ENCODE results near the gene ODAD2.

The ODAD2 gene

GRCh38 chr10:27844223-27844622, 154.7 kb downstream of the ODAD2 start:
- DNase-seq (ENCODE audit: low read depth in 2 of 2), result no peak

DNA sequence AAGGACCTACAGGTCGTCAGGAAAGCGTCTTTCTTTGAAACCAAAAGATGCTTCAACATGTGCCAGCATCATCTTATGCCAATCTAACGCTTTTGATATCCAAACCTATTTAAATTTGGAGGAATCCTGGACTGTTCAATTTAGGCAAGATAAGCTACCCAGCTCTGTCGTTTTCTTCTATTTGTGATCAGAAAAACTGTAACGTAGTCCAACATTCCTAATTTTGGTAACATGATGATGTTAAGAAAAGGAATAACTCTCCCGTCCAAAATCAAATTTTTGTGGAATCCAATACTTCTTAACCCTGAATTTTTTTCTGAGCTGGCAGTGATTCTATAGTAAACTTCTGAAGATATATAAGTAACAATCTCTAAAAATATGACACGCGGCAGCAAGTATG, 160.0 kb downstream of the ODAD2 start:
- no peak for DNase-seq (ENCODE audit: low read depth in 2 of 2)

- no peak for DNase-seq (ENCODE audit: low read depth in 2 of 2)
Observed at GRCh38 chr10:27838361-27838760, 160.5 kb downstream of the ODAD2 start.

- no peak for DNase-seq (ENCODE audit: low read depth in 2 of 2)
Observed at GRCh38 chr10:27834476-27834875, 164.4 kb downstream of the ODAD2 start.

DNA sequence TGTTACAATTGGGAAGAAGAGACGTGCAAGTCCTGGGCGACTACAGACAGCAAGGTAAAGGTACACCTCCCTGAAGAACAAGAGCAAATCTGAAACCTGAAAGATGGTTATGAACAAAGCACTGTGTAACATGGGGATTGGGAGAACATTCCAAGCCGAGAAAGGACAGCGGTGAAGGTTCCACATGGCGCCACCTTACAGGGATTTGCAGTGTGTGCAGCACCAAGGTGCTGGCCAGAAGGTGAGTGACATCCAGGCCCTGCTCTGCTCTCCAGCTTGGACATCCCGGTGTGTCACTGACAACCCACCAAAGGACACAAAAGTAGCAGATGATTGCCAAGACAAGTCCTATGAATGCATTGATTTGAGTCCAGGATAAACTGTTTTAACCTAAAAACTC, 165.1 kb downstream of the ODAD2 start:
- DNase-seq (ENCODE audit: low read depth in 2 of 2), result no peak

GRCh38 chr10:27832826-27833225, 166.1 kb downstream of the ODAD2 start:
- no peak for DNase-seq (ENCODE audit: low read depth in 2 of 2)

DNA sequence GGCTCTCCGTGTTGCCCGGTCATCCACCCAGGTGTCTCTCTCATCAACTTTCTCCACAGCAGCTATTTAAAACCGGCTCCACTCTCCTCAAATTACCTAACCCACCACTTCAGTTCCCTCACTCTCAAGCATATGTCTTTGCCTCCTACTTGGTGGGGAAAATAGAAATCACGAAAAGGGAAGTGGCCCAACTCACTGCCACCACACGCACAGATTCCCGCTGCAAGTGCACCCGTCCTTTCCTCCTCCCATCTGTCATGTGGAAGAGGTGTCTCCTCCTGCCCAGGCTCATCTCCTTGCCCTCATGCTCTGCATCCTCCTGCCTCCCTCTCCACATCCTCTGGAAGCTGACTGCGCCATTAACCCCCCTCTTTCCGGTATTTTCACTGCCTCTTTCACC, 172.5 kb downstream of the ODAD2 start:
- DNase-seq (ENCODE audit: low read depth in 2 of 2), result no peak

- DNase-seq (ENCODE audit: low read depth in 2 of 2), result no peak
Observed at GRCh38 chr10:27822301-27822700, 176.6 kb downstream of the ODAD2 start.

- DNase-seq (ENCODE audit: low read depth in 2 of 2), result no peak
Observed at GRCh38 chr10:27820637-27821036, 178.2 kb downstream of the ODAD2 start.

- no peak for DNase-seq (ENCODE audit: low read depth in 2 of 2)
Observed at GRCh38 chr10:27819781-27820531, 178.9 kb downstream of the ODAD2 start.

GRCh38 chr10:27816320-27816719, 182.6 kb downstream of the ODAD2 start:
- no peak for DNase-seq (ENCODE audit: low read depth in 2 of 2)

DNA sequence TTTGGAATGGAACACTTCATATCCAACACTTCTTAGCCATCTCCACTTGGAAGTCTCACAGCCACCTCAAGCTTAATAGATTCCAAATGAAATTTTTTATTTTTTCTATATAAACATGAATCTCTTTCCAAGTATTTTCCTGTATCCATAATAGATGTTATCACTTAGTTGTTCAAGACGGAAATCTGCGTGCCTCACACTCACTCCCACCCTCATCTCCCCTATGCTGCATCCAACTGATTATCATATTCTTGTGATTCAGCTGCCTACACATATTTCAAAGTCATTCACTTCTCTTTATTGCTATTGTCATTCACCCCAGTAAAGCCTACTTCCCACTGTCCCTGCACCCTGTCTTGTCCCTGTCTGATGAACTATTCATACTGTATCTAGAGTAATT, 183.0 kb downstream of the ODAD2 start:
- no peak for DNase-seq (ENCODE audit: low read depth in 2 of 2)

GRCh38 chr10:27815261-27815660, 183.6 kb downstream of the ODAD2 start:
- no peak for DNase-seq (ENCODE audit: low read depth in 2 of 2)

DNA sequence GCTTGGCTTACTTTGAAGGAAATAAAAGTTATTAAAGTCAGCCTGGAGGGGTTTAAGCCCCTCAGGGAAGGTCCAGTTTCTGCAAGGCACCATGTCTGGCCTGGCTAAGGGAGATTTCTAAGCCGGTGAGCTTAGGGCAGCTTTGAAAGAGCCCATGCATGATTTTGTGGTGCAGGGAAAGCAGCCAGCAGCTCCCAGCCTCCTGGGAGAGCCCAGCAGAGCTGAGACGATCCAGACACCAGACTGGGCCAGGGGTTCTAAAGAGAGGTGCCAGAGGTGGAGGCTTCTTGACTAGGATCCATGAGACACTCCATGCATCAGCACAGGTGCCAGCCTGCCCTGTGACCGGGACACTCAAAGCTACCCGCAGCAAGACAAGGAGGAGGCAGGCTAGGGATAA, 193.7 kb downstream of the ODAD2 start:
- no peak for DNase-seq (ENCODE audit: low read depth in 2 of 2)

DNA sequence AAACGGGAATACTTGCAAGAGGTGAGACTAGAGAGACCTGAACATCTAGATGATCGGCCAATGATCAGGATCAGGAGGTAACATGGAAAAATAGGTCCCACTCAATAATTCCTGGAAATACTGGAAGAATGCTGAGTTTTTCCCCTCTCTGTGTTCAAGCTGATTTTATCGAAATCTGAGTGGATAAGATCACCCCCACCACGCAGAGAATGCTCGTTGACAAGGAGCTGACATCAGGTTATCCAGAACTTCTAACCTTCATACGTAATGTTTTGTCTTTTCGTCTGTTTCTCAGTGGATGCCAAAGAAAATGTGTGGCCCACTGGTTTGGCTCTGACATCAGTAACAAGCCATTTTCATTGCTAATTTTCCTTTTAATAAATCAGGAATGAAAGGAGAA, 194.7 kb downstream of the ODAD2 start:
- no peak for DNase-seq (ENCODE audit: low read depth in 2 of 2)

GRCh38 chr10:27801171-27801785, 197.6 kb downstream of the ODAD2 start:
- DNase-seq (ENCODE audit: low read depth in 2 of 2), result no peak

GRCh38 chr10:27799046-27799445, 199.8 kb downstream of the ODAD2 start:
- no peak for DNase-seq (ENCODE audit: low read depth in 2 of 2)

GRCh38 chr10:27794157-27794556, 204.7 kb downstream of the ODAD2 start:
- DNase-seq (ENCODE audit: low read depth in 2 of 2), result no peak

- DNase-seq (ENCODE audit: low read depth in 2 of 2), result no peak
Observed at GRCh38 chr10:27792216-27792615, 206.7 kb downstream of the ODAD2 start.

GRCh38 chr10:27784272-27784671, 214.6 kb downstream of the ODAD2 start:
- no peak for DNase-seq (ENCODE audit: low read depth in 2 of 2)

DNA sequence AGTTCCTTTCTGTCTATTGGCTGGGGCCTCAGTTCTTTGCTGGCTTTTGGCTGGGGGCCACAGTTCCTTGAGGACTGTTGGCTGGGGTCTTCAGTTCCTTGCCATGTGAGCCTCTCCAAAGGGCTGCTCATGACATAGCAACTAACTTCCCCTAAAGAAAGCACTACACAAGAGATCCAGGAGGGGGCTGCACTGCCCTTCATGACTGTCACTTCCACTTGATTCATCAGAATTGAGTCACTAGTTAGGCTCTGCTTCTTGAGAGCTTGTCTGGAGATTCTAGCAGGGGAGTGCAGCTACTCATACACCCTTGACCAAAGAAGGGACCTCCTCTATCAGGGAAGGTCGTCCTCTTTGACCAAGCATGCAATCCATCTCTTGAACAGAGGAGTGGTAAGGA, 215.2 kb downstream of the ODAD2 start:
- no peak for DNase-seq (ENCODE audit: low read depth in 2 of 2)

DNA sequence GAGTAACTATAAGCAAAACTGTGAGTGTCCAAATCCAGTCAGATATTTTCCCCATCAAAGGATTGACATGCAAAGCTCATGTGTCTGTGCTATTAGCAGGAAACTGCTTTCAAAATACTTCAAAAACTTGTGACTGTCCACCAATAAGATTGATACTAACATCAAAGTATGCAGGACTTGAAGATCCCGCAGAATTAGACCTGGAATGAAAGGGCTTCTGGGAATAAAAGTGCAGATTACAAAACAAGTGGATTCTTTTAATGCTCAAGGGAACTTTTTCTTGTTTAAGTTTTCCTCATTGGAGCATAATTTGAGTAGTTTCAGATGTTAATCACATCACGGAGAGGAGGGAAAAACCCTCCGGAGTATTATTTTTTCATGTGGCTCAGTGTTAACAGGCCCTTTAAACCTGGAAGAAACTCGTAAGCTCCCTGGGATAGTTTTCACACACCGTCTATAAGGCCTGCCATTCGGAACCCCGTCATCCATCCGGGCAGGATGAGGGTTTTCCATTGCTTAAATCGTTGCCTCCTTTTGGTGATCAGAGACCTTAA, 219.3 kb downstream of the ODAD2 start:
- DNase-seq (ENCODE audit: low read depth in 2 of 2), result no peak

GRCh38 chr10:27774831-27775230, 224.0 kb downstream of the ODAD2 start:
- no peak for DNase-seq (ENCODE audit: low read depth in 2 of 2)
